Measurements from ENCODE around the gene MYBPHL. TPM values are rescaled to one million over a fixed set of nuclear protein-coding genes. Genes with fewer than 3 reads are reported as not detected.
"Not testable (repeated sequence)": the region's sequence is repeated elsewhere in the genome, so short reads cannot be mapped to it uniquely, and the experiment has no call there.

MYBPHL gene
- total and polyA plus RNA-seq, 4 donors: 0.11 to 0.68 (median 0.22) TPM; not detected in 1

DNA sequence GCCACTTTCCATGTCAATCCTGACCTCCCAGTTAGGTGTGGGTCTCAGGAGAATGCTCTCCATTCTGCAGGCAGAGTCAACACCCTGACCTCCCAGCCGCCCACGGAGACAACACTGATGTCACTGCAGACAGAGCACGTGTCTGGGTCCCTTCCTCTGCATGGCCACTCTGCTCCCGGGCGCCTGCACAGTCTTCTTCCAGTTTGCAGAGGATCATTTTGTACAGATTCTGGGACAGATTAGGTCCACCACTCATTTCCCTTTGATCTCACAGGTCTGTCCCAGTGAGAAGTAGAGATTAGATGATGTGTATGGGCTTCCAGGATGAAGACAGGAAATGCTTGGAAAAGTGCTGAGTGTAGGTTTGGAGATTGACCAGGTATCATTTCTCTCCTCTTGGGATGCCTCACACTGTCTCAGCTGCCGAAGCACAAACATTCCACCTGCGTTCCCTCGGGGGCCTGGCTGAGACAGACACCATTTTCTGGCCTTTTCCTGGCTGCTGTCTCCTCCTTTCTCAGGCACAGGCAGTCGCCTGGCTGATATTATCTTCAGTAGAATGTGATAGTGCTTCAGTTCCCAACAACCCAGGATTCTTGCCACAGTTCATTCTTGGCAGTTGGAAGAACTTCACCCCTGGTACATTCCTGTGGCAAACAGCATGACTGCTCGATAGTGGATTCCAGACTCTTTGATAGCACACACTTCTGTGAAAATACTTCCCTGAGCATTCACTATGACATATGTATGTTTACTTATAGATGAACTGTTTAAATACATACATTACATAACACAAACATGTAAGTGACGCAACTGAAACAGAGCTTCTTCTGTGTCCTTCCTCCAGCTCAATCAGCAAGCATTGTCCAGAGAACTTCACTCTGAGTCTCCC is 7.9 kb downstream of the MYBPHL start:
- H3K9me3 ChIP-seq (ENCODE audit: control insufficient read depth, insufficient read depth, low read length): no peaks in the 10 kb centered on the region
- 57% methylated on average over 8 of the region's 11 CpGs for WGBS (ENCODE audit: insufficient coverage)
- H3K27me3 ChIP-seq (ENCODE audit: control insufficient read depth, insufficient read depth, low read length): no peaks in the 10 kb centered on the region
- H3K4me3 ChIP-seq (ENCODE audit: low read depth, low read length): no peak overlapping the region
- H3K36me3 ChIP-seq (ENCODE audit: control insufficient read depth, insufficient read depth, low read length): no peaks in the 10 kb centered on the region
- peak in 2 of 6 donors; percentile 27 to 62 for DNase-seq (ENCODE audit: low read depth in 4 of 6, low spot score in 6 of 6)
- peaks cover 40% of the 10 kb centered on the region for H3K4me1 ChIP-seq (ENCODE audit: control insufficient read depth, insufficient read depth, low read length)
- peak overlapping the region; percentile 93 for H3K27ac ChIP-seq (ENCODE audit: low read depth, low read length)

DNA sequence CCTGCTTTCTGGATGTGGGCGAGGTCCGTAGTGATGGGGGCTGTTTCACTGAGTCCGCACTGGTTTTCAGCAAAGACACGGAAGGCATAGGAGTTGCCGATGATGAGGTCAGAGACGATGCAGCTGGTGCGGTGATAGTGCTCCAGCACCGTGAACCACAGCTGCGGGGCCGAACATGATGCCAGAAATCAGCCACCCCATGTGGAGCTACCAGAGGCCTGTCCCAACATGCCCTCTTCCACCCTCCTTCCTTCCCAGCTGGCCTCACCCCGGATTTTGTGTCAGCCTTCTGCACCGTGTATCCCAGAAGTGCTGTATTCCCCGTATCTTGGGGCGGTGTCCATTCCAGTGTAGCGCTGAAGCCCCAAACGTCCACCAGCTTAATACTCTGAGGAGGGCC is 10.0 kb downstream of the MYBPHL start:
- Histone ChIP-seq H3K4me3 (ENCODE audit: low read depth, low read length) (no peak overlapping the region), H3K27me3 (ENCODE audit: control insufficient read depth, insufficient read depth, low read length) (no peaks in the 10 kb centered on the region), H3K9me3 (ENCODE audit: control insufficient read depth, insufficient read depth, low read length) (no peaks in the 10 kb centered on the region), H3K27ac (ENCODE audit: low read depth, low read length) (no peak overlapping the region), H3K4me1 (ENCODE audit: control insufficient read depth, insufficient read depth, low read length) (peaks cover 44% of the 10 kb centered on the region), H3K36me3 (ENCODE audit: control insufficient read depth, insufficient read depth, low read length) (no peaks in the 10 kb centered on the region)
- WGBS (ENCODE audit: insufficient coverage): 94% methylated on average over 16 of the region's 16 CpGs
- DNase-seq (ENCODE audit: low read depth in 4 of 6, low spot score in 6 of 6): no peak

GRCh38 chr1:109295712-109296415 is 10.9 kb downstream of the MYBPHL start:
- H3K4me1 ChIP-seq (ENCODE audit: control insufficient read depth, insufficient read depth, low read length): peaks cover 43% of the 10 kb centered on the region
- H3K27me3 ChIP-seq (ENCODE audit: control insufficient read depth, insufficient read depth, low read length): no peaks in the 10 kb centered on the region
- WGBS (ENCODE audit: insufficient coverage): 57% methylated on average over 4 of the region's 12 CpGs
- H3K9me3 ChIP-seq (ENCODE audit: control insufficient read depth, insufficient read depth, low read length): no peaks in the 10 kb centered on the region
- no peak overlapping the region for H3K27ac ChIP-seq (ENCODE audit: low read depth, low read length)
- peak in 2 of 6 donors; percentile 31 to 44 for DNase-seq (ENCODE audit: low read depth in 4 of 6, low spot score in 6 of 6)
- H3K4me3 ChIP-seq (ENCODE audit: low read depth, low read length): no peak overlapping the region
- H3K36me3 ChIP-seq (ENCODE audit: control insufficient read depth, insufficient read depth, low read length): no peaks in the 10 kb centered on the region

GRCh38 chr1:109294481-109294880 is 12.3 kb downstream of the MYBPHL start:
- H3K4me1 ChIP-seq (ENCODE audit: control insufficient read depth, insufficient read depth, low read length): peaks cover 29% of the 10 kb centered on the region
- no peaks in the 10 kb centered on the region for H3K36me3 ChIP-seq (ENCODE audit: control insufficient read depth, insufficient read depth, low read length)
- no peak overlapping the region for H3K27ac ChIP-seq (ENCODE audit: low read depth, low read length)
- no peaks in the 10 kb centered on the region for H3K9me3 ChIP-seq (ENCODE audit: control insufficient read depth, insufficient read depth, low read length)
- no peak for DNase-seq (ENCODE audit: low read depth in 4 of 6, low spot score in 6 of 6)
- H3K27me3 ChIP-seq (ENCODE audit: control insufficient read depth, insufficient read depth, low read length): no peaks in the 10 kb centered on the region
- 93% methylated on average over 2 of the region's 4 CpGs for WGBS (ENCODE audit: insufficient coverage)
- no peak overlapping the region for H3K4me3 ChIP-seq (ENCODE audit: low read depth, low read length)

DNA sequence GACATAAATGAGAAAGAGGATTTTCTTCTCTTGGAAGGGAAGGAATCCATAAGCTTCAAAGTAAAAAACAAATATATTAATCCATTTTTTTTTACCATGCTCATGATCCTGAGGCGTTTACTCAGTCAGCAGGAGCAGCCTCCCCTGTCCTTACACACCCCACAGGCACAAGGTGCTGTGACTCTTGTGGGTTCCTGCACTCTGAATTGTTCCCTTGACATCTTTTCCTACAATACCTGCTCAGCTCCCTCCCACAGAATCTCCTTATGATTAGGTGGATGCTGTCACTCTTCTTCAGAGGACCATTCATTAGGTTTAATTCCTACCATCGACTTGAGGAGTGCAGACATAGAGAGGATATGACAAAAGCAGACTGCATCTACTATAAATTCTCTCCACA is 13.8 kb downstream of the MYBPHL start:
- H3K4me1 ChIP-seq (ENCODE audit: control insufficient read depth, insufficient read depth, low read length): peaks cover 18% of the 10 kb centered on the region
- H3K36me3 ChIP-seq (ENCODE audit: control insufficient read depth, insufficient read depth, low read length): no peaks in the 10 kb centered on the region
- H3K27ac ChIP-seq (ENCODE audit: low read depth, low read length): no peak overlapping the region
- H3K27me3 ChIP-seq (ENCODE audit: control insufficient read depth, insufficient read depth, low read length): no peaks in the 10 kb centered on the region
- no CpG with 5 or more reads among the region's 2 CpGs for WGBS (ENCODE audit: insufficient coverage)
- no peak overlapping the region for H3K4me3 ChIP-seq (ENCODE audit: low read depth, low read length)
- no peaks in the 10 kb centered on the region for H3K9me3 ChIP-seq (ENCODE audit: control insufficient read depth, insufficient read depth, low read length)
- DNase-seq (ENCODE audit: low read depth in 4 of 6, low spot score in 6 of 6): no peak

DNA sequence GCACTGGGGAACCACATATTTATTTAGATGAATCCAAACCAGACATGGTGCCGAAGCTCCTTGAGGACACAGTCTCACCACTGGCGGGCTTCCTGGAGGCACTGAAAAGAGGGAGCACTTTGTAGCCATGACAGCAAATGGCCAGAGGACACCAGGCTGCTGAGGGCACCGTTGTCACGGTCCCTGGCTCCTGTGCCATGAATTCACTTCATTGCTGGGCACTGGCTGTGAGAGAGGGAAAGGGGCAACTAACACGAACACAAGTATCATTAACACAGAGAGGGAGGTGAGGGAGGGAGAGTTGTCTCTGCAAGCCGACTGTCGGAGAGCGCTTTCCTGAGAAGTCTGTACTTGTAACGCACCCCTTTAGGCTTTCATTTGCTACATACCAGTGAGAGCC is 14.4 kb downstream of the MYBPHL start:
- DNase-seq (ENCODE audit: low read depth in 4 of 6, low spot score in 6 of 6): peak in 2 of 6 donors; percentile 22 to 47
- Histone ChIP-seq H3K4me1 (ENCODE audit: control insufficient read depth, insufficient read depth, low read length) (peaks cover 11% of the 10 kb centered on the region), H3K27ac (ENCODE audit: low read depth, low read length) (no peak overlapping the region), H3K36me3 (ENCODE audit: control insufficient read depth, insufficient read depth, low read length) (no peaks in the 10 kb centered on the region), H3K9me3 (ENCODE audit: control insufficient read depth, insufficient read depth, low read length) (no peaks in the 10 kb centered on the region), H3K4me3 (ENCODE audit: low read depth, low read length) (no peak overlapping the region), H3K27me3 (ENCODE audit: control insufficient read depth, insufficient read depth, low read length) (no peaks in the 10 kb centered on the region)
- 35% methylated on average over 4 of the region's 9 CpGs for WGBS (ENCODE audit: insufficient coverage)

GRCh38 chr1:109290998-109291397 is 15.8 kb downstream of the MYBPHL start:
- Histone ChIP-seq H3K27ac (ENCODE audit: low read depth, low read length) (no peak overlapping the region), H3K4me1 (ENCODE audit: control insufficient read depth, insufficient read depth, low read length) (peaks cover 5% of the 10 kb centered on the region), H3K4me3 (ENCODE audit: low read depth, low read length) (no peak overlapping the region), H3K36me3 (ENCODE audit: control insufficient read depth, insufficient read depth, low read length) (no peaks in the 10 kb centered on the region), H3K27me3 (ENCODE audit: control insufficient read depth, insufficient read depth, low read length) (no peaks in the 10 kb centered on the region), H3K9me3 (ENCODE audit: control insufficient read depth, insufficient read depth, low read length) (no peaks in the 10 kb centered on the region)
- 73% methylated on average over 4 of the region's 6 CpGs for WGBS (ENCODE audit: insufficient coverage)
- DNase-seq (ENCODE audit: low read depth in 4 of 6, low spot score in 6 of 6): no peak

GRCh38 chr1:109290137-109290536 is 16.7 kb downstream of the MYBPHL start:
- H3K4me3 ChIP-seq (ENCODE audit: low read depth, low read length): no peak overlapping the region
- H3K27ac ChIP-seq (ENCODE audit: low read depth, low read length): no peak overlapping the region
- H3K9me3 ChIP-seq (ENCODE audit: control insufficient read depth, insufficient read depth, low read length): no peaks in the 10 kb centered on the region
- no CpG with 5 or more reads among the region's 1 CpG for WGBS (ENCODE audit: insufficient coverage)
- no peaks in the 10 kb centered on the region for H3K36me3 ChIP-seq (ENCODE audit: control insufficient read depth, insufficient read depth, low read length)
- H3K27me3 ChIP-seq (ENCODE audit: control insufficient read depth, insufficient read depth, low read length): no peaks in the 10 kb centered on the region
- peaks cover 5% of the 10 kb centered on the region for H3K4me1 ChIP-seq (ENCODE audit: control insufficient read depth, insufficient read depth, low read length)
- no peak for DNase-seq (ENCODE audit: low read depth in 4 of 6, low spot score in 6 of 6)

- WGBS (ENCODE audit: insufficient coverage): 65% methylated on average over 5 of the region's 5 CpGs
Observed at GRCh38 chr1:109286762-109287161, 20.0 kb downstream of the MYBPHL start.

More at GRCh38 chr1:109286762-109287161, 20.0 kb downstream of the MYBPHL start:
- H3K36me3 ChIP-seq (ENCODE audit: control insufficient read depth, insufficient read depth, low read length); H3K27ac ChIP-seq (ENCODE audit: low read depth, low read length); DNase-seq (ENCODE audit: low read depth in 4 of 6, low spot score in 6 of 6); H3K27me3 ChIP-seq (ENCODE audit: control insufficient read depth, insufficient read depth, low read length); H3K9me3 ChIP-seq (ENCODE audit: control insufficient read depth, insufficient read depth, low read length); H3K4me3 ChIP-seq (ENCODE audit: low read depth, low read length): not testable (repeated sequence)
- peaks cover 25% of the 10 kb centered on the region for H3K4me1 ChIP-seq (ENCODE audit: control insufficient read depth, insufficient read depth, low read length)

Data from spinal cord (tissue), 10 donors.